Transverse colon (tissue), 4 donors: Measurements from ENCODE around the gene UTY. TPM values are rescaled to one million over a fixed set of nuclear protein-coding genes. Genes with fewer than 3 reads are reported as not detected.

Source experiments
- DNase-seq: peaks from one replicate; pipeline ENCODE4 v3.0.0-alpha.2; 2019
- H3K27ac ChIP-seq, 4 donors: fragments of 200-600 bp; sonication (generic); 2 replicates each; pipeline ENCODE4 v1.5.1; 2016 to 2018; ENCODE audit warnings: inconsistent platforms in 4 of 4
- H3K27me3 ChIP-seq: fragments of 200-600 bp; sonication (generic); 2 replicates; pipeline ENCODE4 v1.5.1; 2017; ENCODE audit warnings: inconsistent platforms
- H3K36me3 ChIP-seq, 4 donors: fragments of 200-600 bp; sonication (generic); 2 replicates each; pipeline ENCODE4 v1.5.1; 2017 to 2019; ENCODE audit warnings: inconsistent platforms in 4 of 4
- H3K4me1 ChIP-seq, 4 donors: fragments of 200-600 bp; sonication (generic); 2 replicates each; pipeline ENCODE4 v1.5.1; 2017 to 2020; ENCODE audit warnings: inconsistent platforms in 4 of 4
- H3K4me3 ChIP-seq, 4 donors: fragments of 200-600 bp; sonication (generic); 1 replicate in 1 of 4; 2 replicates in 3 of 4; pipeline versions ENCODE4 v1.5.1 to v1.6.1; 2017 to 2019; ENCODE audit warnings: inconsistent platforms in 4 of 4
- H3K9me3 ChIP-seq, 2 donors: fragments of 200-600 bp; sonication (generic); 2 replicates each; pipeline ENCODE4 v1.5.1; 2017 to 2019; ENCODE audit warnings: inconsistent platforms in 2 of 2
- EP300 ChIP-seq: sonication (generic); formaldehyde crosslinking; IDR thresholded peaks from one replicate; pipeline ENCODE4 v1.6.1; 2017; ENCODE audit warnings: antibody characterized with exemption, low read depth
- POLR2A ChIP-seq: fragments of 450-650 bp; IDR thresholded peaks from one replicate; pipeline ENCODE4 v1.6.1; 2016; ENCODE audit warnings: antibody characterized with exemption, mild to moderate bottlenecking, moderate library complexity
- POLR2AphosphoS5 ChIP-seq, 3 donors: sonication (generic); formaldehyde crosslinking; IDR thresholded peaks; one replicate each; pipeline ENCODE4 v1.6.1; 2016; ENCODE audit warnings: antibody characterized with exemption in 3 of 3
- WGBS, 2 donors: methylation state at CpG; one replicate each; pipeline ENCODE4 v1.1.5; 2018; ENCODE audit warnings: low coverage in 1 of 2; 5-methylcytosine and 5-hydroxymethylcytosine counted together
- in situ Hi-C, 4 donors: fragments of 200-750 bp; cut with MboI; loops; one replicate each; pipeline versions ENCODE4 v1.15.0 to v1.15.1; 2017; ENCODE audit warnings: low sequenced_read_pairs in 3 of 4, low pct_ligation_motif_present in 1 of 4, low pct_unique_long_range_greater_than_20kb in 1 of 4
- intact Hi-C: fragments of 100-400 bp; cut with DNase I; formaldehyde crosslinking; loops from one replicate; pipeline ENCODE4 v1.15.1; 2023; ENCODE audit warnings: low total_unique reads
- total RNA-seq, 4 donors: library from RNA; depleted of rRNA; stranded (reverse); fragments of >200 nt; gene quantifications; one replicate each; pipeline ENCODE4 v1.1.0, GENCODE V29; 2016
- TF ChIP-seq, protein P1 (sequence below), 5 experiments: fragments of 200-600 bp in 3 of 5; fragments of 450-650 bp in 2 of 5; sonication (generic) in 3 of 5; IDR thresholded peaks; 1 replicate in 2 of 5; 2 replicates in 3 of 5; pipeline ENCODE4 v1.5.1; 2016 to 2017; ENCODE audit warnings: antibody characterized with exemption in 5 of 5, inconsistent platforms in 3 of 5, mild to moderate bottlenecking in 2 of 5, moderate library complexity in 1 of 5

The UTY gene
- total RNA-seq, 4 donors from 2014 or later = 50.8 to 137 TPM; not detected in 2

DNA sequence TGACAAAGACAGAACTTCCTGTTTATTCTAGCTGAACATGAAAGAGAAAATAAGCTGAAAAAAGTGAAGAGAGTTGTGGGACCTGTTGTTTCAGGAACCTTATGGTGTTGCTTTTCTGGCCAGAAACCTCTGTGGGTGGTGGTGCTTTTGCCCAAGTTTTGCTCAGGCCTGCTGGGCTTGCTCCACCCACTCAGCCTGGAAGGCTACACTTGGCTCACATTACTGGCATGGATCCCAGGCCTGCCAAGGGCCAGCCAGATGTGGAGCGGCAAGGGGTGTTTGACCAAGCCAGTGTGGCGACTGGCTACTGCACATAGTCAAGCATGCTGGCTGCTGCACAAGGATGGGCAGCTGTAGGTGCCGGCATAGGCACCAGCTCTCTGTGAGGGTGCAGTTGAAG, 245.9 kb downstream of the UTY start:
- no peak for DNase-seq
- Histone ChIP-seq H3K36me3 (no peaks in the 10 kb centered on the region), H3K27ac (no peak overlapping the region), H3K9me3 (no peaks in the 10 kb centered on the region), H3K4me3 (no peak overlapping the region), H3K27me3 (no peaks in the 10 kb centered on the region), H3K4me1 (peaks cover 0 to 3% (median 0%) of the 10 kb centered on the region in 4 donors)
- intact Hi-C loops (no loop called here), in situ Hi-C loops (no loop called here)
- WGBS, 2 donors = no CpG with 5 or more reads among the region's 3 CpGs
- TF ChIP-seq, protein P1, sequence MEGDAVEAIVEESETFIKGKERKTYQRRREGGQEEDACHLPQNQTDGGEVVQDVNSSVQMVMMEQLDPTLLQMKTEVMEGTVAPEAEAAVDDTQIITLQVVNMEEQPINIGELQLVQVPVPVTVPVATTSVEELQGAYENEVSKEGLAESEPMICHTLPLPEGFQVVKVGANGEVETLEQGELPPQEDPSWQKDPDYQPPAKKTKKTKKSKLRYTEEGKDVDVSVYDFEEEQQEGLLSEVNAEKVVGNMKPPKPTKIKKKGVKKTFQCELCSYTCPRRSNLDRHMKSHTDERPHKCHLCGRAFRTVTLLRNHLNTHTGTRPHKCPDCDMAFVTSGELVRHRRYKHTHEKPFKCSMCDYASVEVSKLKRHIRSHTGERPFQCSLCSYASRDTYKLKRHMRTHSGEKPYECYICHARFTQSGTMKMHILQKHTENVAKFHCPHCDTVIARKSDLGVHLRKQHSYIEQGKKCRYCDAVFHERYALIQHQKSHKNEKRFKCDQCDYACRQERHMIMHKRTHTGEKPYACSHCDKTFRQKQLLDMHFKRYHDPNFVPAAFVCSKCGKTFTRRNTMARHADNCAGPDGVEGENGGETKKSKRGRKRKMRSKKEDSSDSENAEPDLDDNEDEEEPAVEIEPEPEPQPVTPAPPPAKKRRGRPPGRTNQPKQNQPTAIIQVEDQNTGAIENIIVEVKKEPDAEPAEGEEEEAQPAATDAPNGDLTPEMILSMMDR (IDR thresholded peaks at IDR 0.05) = no peak
- TF ChIP-seq POLR2AphosphoS5 (IDR thresholded peaks at IDR 0.05) = no peak
- no peak for TF ChIP-seq EP300
- no peak for TF ChIP-seq POLR2A

DNA sequence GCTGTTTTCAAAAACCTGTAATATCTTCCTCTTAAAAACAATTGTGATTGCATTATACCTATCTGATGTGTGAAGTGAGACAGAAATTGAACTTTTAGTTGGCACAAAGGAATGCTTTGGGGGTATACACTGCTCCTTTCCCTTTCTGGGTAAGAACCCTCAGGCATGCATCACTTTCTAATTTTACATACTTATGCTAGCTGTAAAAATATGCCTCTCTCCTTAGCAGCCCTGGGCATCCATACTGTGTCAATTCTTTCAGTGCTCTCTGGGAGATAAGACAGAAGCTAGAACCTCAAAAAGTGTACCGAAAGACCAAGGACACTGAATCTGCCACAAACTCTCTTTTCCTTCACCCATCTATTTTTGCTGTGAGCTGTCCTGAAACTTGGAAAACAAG, 246.7 kb downstream of the UTY start:
- intact Hi-C loops = no loop called here
- no CpG with 5 or more reads among the region's 1 CpG for WGBS, 2 donors

DNA sequence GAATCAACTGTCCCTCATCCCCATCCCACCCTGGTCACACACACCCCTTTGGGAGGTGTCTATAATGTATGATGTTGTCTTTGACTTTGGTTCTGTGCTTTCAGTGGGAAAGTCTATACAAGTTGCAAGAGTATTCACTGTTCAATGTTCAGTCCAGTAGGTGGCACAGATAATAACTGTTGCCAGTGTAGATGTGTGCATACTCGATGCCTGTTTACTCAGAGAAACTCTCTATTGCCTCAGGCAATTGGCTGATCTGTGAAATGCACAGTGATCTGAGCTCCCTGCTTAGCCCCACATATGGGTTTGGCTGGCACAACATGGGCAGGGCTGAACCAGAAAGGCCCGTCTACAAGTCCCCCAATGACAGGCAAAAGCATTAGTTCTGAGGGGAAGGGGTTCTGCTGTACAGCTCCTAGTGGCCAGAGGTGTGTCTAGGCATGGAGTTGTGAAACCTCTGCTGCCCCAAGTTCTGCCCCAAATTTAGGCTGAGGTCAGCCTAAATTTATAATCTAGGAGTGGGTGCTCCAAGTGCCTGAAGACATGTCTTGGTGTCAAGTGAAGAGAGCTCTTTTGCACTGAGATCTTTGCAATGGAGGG, 252.4 kb downstream of the UTY start:
- H3K27ac ChIP-seq = no peak overlapping the region
- DNase-seq = no peak
- no peaks in the 10 kb centered on the region for H3K4me1 ChIP-seq
- no peak for TF ChIP-seq POLR2A
- TF ChIP-seq POLR2AphosphoS5 (IDR thresholded peaks at IDR 0.05) = no peak
- no peak for TF ChIP-seq EP300
- TF ChIP-seq, protein P1 (IDR thresholded peaks at IDR 0.05) = no peak
- intact Hi-C loops (no loop called here), in situ Hi-C loops (no loop called here)
- WGBS, 2 donors = no CpG with 5 or more reads among the region's 2 CpGs
- no peaks in the 10 kb centered on the region for H3K9me3 ChIP-seq
- no peak overlapping the region for H3K4me3 ChIP-seq
- no peaks in the 10 kb centered on the region for H3K27me3 ChIP-seq
- no peaks in the 10 kb centered on the region for H3K36me3 ChIP-seq

More for the DNA sequence above, 246.7 kb downstream of the UTY start:
- no peaks in the 10 kb centered on the region for H3K9me3 ChIP-seq
- H3K27ac ChIP-seq = no peak overlapping the region
- peaks cover 0 to 3% (median 0%) of the 10 kb centered on the region in 4 donors for H3K4me1 ChIP-seq
- TF ChIP-seq POLR2A (no peak), POLR2AphosphoS5 (IDR thresholded peaks at IDR 0.05) (no peak), EP300 (no peak)
- TF ChIP-seq, protein P1 (IDR thresholded peaks at IDR 0.05) = no peak
- in situ Hi-C loops = no loop called here
- no peaks in the 10 kb centered on the region for H3K36me3 ChIP-seq
- no peak for DNase-seq
- H3K4me3 ChIP-seq = no peak overlapping the region
- no peaks in the 10 kb centered on the region for H3K27me3 ChIP-seq

DNA sequence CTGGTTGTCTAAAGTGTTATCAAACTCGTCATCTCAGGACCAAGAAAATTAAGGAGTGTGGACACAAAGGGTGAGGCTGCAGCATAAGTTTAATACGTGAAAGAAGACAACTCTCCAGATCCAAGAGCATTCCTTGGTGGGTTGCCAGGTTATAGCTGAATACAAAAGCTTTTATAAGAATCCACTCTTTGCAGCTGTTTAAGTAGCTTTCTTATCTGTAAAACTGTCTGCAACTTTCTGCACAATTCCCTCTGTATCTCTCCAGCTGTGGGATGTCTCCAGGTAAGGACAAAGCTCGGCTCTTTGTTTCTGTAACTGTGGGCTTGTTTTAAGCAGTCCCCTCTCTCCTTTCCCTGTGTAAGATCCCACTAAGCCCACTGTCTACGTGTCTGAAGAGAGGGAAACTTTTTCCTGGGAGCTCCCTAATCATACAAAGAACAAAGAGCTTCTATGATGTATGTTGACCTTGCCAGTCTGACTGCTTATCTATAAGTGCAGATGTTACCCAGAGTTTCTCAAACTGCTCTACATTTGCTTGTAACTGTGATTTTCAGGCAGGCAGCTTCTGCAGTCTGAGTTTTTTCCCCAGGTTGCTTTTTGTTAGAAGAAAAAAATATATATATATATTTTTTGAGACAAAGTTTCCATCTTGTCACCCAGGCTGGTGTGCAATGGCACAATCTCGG, 268.7 kb downstream of the UTY start:
- WGBS, 2 donors = 20% methylated on average over 1 of the region's 5 CpGs; no CpG with 5 or more reads in 1 of the 2 donors

More for the DNA sequence above, 268.7 kb downstream of the UTY start:
- Histone ChIP-seq H3K27ac (no peak overlapping the region), H3K9me3 (no peaks in the 10 kb centered on the region), H3K4me3 (no peak overlapping the region), H3K4me1 (no peaks in the 10 kb centered on the region), H3K36me3 (no peaks in the 10 kb centered on the region), H3K27me3 (no peaks in the 10 kb centered on the region)
- in situ Hi-C loops = no loop called here
- TF ChIP-seq EP300 (no peak), POLR2AphosphoS5 (IDR thresholded peaks at IDR 0.05) (no peak)
- DNase-seq = no peak
- intact Hi-C loops = no loop called here
